Measurements from ENCODE around the gene UTP25.
"Not testable (repeated sequence)": the region's sequence is repeated elsewhere in the genome, so short reads cannot be mapped to it uniquely, and the experiment has no call there.

UTP25 gene

DNA sequence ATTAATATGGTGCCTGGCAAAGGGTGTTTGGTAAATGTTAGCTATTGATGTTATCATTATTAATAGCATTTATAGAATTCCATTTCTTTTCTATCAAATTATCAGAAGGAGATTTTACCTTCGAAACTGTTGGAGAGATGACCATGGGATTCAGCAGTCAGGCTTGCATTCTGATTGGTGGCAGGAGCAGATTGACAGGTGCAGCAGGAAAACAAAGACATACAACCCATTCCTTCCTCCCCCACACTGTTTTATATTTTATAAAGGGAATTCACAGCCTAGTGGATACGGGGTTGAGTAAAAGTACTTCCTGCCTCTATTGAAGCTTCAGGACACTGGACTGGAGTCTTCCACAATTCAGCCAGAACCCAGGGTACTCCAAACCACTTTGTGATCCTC is 55.2 kb downstream of the UTP25 start:
- no peaks in the 10 kb centered on the region for H3K36me3 Mint-ChIP-seq (ENCODE audit: low read depth)

DNA sequence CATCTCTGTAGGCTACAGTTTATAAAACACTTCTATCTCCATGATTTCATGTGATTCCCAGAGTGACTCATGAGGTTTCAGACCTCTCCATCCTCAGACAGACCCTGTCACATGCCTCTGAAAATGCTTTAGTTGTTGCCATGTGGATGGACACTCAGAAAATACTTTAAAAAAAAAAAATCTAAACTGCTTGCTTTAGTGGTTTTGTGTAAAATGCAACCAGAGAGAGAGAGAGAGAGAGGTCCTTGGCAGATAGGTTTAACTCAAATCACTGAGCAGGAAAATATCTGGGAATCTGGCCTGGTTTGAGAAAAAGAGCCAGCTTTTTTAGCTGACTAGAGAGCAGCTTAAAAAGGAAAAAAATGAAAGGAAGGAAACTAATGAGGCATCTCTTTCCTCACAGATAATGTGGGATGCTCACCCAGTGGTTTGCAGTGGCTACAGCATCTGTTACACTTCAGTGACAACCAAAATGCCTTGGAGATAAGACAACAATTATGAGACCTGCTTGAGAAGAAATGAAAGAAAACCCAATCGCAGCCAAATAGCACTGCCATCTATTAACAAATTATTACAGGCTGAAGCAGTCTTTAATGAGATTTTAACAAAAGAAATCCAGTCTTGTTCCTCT is 55.7 kb downstream of the UTP25 start:
- H3K4me3 Mint-ChIP-seq = no peak overlapping the region
- peaks cover 53% of the 10 kb centered on the region for H3K27me3 Mint-ChIP-seq
- H3K36me3 Mint-ChIP-seq (ENCODE audit: low read depth) = no peaks in the 10 kb centered on the region
- H3K27ac Mint-ChIP-seq = no peak overlapping the region
- H3K9me3 Mint-ChIP-seq = no peaks in the 10 kb centered on the region
- H3K4me1 Mint-ChIP-seq (ENCODE audit: low read depth) = peaks cover 7% of the 10 kb centered on the region

More for the DNA sequence above, 55.2 kb downstream of the UTP25 start:
- Mint-ChIP-seq H3K27ac (no peak overlapping the region), H3K4me3 (no peak overlapping the region), H3K27me3 (peaks cover 54% of the 10 kb centered on the region), H3K9me3 (no peaks in the 10 kb centered on the region), H3K4me1 (ENCODE audit: low read depth) (peaks cover 7% of the 10 kb centered on the region)

DNA sequence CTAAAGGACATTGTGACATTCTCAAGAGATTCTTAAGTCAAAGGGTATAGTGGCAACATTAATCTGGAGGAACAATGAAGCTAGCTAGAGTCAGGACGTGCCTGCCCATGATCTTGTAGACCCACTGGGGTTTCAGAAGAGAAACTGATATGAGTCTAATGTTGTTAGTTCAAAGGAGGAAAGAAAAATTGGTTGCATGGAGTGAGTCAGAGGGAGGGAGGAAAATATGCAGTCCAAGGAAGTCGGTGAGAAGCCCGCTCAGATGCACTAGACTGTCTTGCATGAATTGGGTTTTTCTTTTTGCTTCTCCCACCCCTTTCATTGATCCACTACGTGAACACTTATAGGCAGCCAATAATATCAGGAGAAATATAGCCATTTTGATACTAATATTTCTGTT is 56.5 kb downstream of the UTP25 start:
- Mint-ChIP-seq H3K36me3 (ENCODE audit: low read depth) (no peaks in the 10 kb centered on the region), H3K9me3 (no peaks in the 10 kb centered on the region), H3K27me3 (peaks cover 47% of the 10 kb centered on the region), H3K4me3 (no peak overlapping the region), H3K4me1 (ENCODE audit: low read depth) (peaks cover 7% of the 10 kb centered on the region), H3K27ac (no peak overlapping the region)

DNA sequence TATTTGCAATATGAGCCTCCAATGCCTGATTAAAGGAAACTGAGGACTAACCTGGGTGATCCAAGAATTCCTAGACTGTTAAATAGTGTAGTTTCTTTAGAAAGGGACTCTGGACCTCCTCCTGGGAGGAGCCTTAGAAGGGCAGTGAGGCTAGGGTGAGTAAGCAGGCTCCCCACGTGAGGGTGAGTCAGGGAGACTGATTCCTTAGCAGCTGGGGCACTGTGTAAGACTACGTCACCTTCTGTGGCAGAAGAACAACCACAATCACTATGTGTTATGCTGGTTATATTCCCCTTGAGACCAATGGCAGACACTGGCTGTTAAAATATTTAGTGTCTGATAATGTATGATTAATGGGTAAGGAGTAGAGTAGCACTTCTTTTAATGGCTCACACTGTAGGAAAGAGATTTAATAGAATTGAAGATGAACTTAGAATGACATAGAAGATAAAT is 56.9 kb downstream of the UTP25 start:
- H3K4me3 Mint-ChIP-seq = no peak overlapping the region
- H3K36me3 Mint-ChIP-seq (ENCODE audit: low read depth) = no peaks in the 10 kb centered on the region
- H3K27me3 Mint-ChIP-seq = peaks cover 47% of the 10 kb centered on the region
- no peak overlapping the region for H3K27ac Mint-ChIP-seq
- H3K9me3 Mint-ChIP-seq = no peaks in the 10 kb centered on the region
- peaks cover 7% of the 10 kb centered on the region for H3K4me1 Mint-ChIP-seq (ENCODE audit: low read depth)

DNA sequence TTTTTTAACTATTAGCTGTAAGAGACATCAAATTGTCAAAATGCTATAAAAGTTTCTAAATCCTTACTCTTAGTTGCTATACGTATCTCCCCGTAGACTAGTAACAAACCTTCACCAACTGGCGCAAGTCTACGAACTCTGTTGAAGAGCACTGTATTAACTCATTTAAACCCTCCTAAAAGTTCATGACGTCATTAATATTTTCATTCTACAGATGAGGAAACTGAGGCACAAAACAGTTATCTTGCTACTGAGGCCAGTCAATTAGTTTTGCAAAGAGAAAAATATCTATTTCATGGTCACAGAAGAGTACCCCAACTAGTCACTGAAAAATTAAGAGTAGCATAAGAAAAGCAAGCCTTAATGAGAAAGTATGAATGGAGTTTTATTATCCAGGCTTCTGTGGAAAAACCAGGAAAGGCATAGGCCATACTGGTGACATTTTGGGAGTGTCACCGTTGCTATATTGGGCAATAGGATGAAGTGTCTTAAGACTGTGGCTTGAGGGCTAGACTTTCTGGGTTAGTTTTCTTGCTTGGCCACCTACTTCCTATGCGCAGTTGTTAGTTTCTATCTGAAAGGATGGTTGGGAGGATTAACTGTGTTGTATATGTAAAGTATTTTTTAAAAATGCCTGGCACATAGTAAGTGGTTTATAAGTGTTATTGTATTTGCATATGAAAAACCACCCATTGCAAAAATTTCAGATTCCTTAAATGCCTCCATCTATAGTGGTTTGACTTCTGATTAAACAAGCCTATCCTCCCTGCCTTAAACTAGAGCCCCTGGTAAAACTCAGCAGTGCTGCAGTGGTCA is 57.8 kb downstream of the UTP25 start:
- Mint-ChIP-seq H3K27me3 (peaks cover 42% of the 10 kb centered on the region), H3K36me3 (ENCODE audit: low read depth) (no peaks in the 10 kb centered on the region), H3K9me3 (no peaks in the 10 kb centered on the region), H3K27ac (no peak overlapping the region), H3K4me3 (no peak overlapping the region), H3K4me1 (ENCODE audit: low read depth) (peaks cover 7% of the 10 kb centered on the region)

DNA sequence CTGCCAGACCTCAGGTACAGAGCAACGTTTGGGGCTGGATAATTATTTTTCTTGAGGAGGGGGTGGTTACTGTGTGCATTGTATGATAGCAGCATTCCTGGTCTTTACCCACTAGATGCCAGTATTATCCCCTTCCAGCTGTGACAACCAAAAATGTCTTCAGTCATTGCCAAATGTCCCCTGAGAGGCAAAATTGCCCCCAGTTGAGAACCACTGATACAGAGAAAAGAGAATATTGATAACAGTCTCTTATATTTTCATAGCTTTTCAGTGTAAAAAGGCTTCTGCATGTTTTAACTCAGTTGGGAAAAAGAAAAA is 58.4 kb downstream of the UTP25 start:
- H3K27ac Mint-ChIP-seq = no peak overlapping the region
- no peaks in the 10 kb centered on the region for H3K9me3 Mint-ChIP-seq

DNA sequence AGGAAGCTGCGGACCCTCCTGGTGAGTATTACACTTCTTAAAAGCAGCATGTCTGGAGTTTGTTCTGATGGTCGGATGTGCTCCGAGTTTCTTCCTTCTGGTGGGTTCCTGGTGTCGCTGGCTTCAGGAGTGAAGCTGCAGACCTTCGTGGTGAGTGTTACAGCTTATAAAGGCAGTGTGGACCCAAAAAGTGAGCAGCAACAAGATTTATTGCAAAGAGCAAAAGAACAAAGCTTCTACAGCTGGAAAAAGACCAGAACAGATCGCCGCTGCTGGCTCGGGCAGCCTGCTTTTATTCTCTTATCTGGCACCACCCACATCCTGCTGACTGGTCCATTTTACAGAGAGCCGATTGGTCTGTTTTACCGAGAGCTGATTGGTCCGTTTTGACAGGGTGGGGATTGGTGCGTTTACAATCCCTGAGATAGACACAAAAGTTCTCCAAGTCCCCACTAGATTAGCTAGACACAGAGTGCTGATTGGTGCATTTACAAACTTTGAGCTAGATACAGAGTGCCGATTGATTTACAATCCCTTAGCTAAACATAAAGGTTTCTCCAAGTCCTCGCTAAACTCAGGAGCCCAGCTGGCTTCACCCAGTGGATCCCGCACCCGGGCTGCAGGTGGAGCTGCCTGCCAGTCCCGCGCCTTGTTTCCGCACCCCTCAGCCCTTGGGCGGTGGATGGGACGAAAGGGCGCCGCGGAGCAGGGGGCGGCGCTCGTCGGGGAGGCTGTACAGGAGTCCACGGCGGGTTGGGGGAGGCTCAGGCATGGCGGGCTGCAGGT is 60.7 kb downstream of the UTP25 start:
- H3K9me3 Mint-ChIP-seq; H3K36me3 Mint-ChIP-seq (ENCODE audit: low read depth); H3K4me1 Mint-ChIP-seq (ENCODE audit: low read depth); H3K4me3 Mint-ChIP-seq; H3K27ac Mint-ChIP-seq: not testable (repeated sequence)
- peaks cover 26% of the 10 kb centered on the region for H3K27me3 Mint-ChIP-seq

More for the DNA sequence above, 58.4 kb downstream of the UTP25 start:
- peaks cover 7% of the 10 kb centered on the region for H3K4me1 Mint-ChIP-seq (ENCODE audit: low read depth)
- peaks cover 38% of the 10 kb centered on the region for H3K27me3 Mint-ChIP-seq
- no peak overlapping the region for H3K4me3 Mint-ChIP-seq
- H3K36me3 Mint-ChIP-seq (ENCODE audit: low read depth) = no peaks in the 10 kb centered on the region

DNA sequence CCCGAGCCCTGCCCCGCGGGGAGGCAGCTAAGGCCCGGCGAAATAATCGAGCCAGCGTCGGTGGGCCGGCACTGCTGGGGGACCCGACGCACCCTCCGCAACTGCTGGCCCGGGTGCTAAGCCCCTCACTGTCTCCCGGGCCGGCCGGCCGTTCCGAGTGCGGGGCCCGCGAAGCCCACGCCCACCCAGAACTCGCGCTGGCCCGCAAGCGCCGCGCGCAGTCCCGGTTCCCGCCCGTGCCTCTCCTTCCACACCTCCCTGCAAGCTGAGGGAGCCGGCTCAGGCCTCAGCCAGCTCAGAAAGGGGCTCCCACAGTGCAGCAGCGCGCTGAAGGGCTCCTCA is 61.3 kb downstream of the UTP25 start:
- H3K4me1 Mint-ChIP-seq (ENCODE audit: low read depth) = peaks cover 7% of the 10 kb centered on the region
- peaks cover 23% of the 10 kb centered on the region for H3K27me3 Mint-ChIP-seq
- no peaks in the 10 kb centered on the region for H3K36me3 Mint-ChIP-seq (ENCODE audit: low read depth)
- no peaks in the 10 kb centered on the region for H3K9me3 Mint-ChIP-seq
- no peak overlapping the region for H3K4me3 Mint-ChIP-seq
- no peak overlapping the region for H3K27ac Mint-ChIP-seq

DNA sequence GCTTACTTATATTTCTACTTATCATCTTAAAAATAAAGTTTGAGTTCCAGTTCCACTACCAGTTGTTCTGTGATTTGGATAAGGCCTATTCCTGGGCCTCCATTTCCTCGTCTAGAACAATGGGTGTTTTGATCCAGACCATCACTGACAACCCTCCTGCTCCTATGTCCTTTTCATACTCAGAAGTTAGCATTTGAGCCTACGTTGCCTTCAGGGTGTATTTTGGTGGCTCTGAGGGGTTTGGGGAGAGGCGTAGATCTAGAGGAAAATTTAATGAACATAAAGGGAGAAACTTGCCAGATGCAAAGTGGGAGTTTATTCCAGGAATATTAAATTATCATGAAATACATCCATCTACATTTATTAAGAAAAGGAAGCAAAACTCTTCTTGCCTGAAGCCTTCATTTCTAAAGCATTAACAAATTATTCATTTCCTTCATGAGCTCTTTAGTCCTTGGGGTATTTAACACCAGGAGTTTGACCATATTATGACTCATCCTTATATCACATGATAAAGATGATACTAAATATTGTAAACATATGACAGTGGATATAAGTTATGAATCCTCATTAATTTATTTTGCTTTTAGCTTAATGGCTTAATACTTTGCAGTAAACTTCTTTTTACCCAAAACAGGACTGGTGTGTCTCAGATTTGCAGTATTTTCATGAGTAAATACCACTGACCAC is 63.0 kb downstream of the UTP25 start:
- no peaks in the 10 kb centered on the region for H3K9me3 Mint-ChIP-seq
- H3K27me3 Mint-ChIP-seq = peaks cover 18% of the 10 kb centered on the region

DNA sequence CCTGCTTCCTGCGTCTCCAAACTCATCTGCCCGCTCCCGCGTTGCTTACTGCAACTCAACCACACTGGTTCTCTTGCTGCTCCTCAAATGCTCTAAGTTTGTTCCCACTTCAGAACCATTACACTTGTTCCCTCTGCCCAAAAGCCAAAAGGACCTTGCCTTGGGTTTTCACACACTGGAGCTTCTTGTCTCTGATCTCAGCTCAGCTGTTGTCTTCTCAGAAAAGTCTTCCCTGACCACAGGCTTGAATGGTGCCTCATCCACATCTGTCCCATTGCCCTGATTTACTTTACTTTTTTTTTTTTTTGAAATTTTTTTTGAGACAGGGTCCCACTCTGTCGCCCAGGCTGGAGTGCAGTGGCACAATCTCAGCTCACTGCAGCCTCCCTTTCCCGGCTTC is 66.0 kb downstream of the UTP25 start:
- H3K9me3 Mint-ChIP-seq = no peaks in the 10 kb centered on the region
- no peaks in the 10 kb centered on the region for H3K36me3 Mint-ChIP-seq (ENCODE audit: low read depth)
- no peak overlapping the region for H3K27ac Mint-ChIP-seq
- no peak overlapping the region for H3K4me3 Mint-ChIP-seq
- H3K27me3 Mint-ChIP-seq = peaks cover 9% of the 10 kb centered on the region
- peaks cover 4% of the 10 kb centered on the region for H3K4me1 Mint-ChIP-seq (ENCODE audit: low read depth)

More for the DNA sequence above, 63.0 kb downstream of the UTP25 start:
- Mint-ChIP-seq H3K27ac (no peak overlapping the region), H3K36me3 (ENCODE audit: low read depth) (no peaks in the 10 kb centered on the region), H3K4me1 (ENCODE audit: low read depth) (no peaks in the 10 kb centered on the region), H3K4me3 (no peak overlapping the region)

DNA sequence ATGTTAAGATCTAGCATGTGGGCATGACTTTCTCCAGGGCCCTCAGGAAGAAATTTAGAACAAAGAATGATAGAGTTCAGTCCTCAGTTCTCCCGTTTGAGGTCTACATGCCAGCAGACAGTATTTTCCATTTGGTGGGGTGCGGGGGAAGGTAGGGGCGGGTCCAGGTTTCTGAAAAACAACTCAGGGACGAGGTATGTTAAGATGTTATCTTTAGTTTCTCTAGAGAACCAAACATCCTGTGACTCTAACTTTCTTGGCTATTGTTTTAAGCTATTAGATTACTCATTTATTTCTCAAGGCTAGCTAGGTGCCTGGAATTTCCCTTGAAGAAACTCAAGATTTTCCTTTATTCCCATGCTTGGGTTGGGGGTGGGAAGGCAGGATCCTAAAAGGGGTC is 67.9 kb downstream of the UTP25 start:
- Mint-ChIP-seq H3K27me3 (peaks cover 9% of the 10 kb centered on the region), H3K4me1 (ENCODE audit: low read depth) (peaks cover 4% of the 10 kb centered on the region), H3K4me3 (no peak overlapping the region), H3K27ac (no peak overlapping the region), H3K9me3 (no peaks in the 10 kb centered on the region), H3K36me3 (ENCODE audit: low read depth) (no peaks in the 10 kb centered on the region)

DNA sequence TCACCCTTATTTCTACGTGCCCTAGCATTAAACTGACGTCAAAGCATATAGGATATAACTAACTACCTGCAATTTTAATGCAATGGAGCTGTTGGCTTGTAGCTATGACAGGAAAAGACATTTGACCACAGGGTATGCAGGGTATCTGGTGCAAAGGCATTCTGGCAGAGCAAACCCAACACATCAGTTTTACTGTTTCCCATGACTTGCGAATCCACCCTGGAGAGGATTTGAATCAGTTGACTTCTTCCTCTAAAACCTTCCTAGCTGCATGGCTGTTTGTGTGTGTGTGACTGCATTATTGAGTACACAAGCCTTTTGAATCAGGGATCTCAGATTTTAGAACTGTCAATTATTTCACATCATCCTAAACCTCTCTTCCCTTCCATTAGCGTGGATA is 68.6 kb downstream of the UTP25 start:
- H3K27me3 Mint-ChIP-seq = peaks cover 11% of the 10 kb centered on the region
- no peaks in the 10 kb centered on the region for H3K36me3 Mint-ChIP-seq (ENCODE audit: low read depth)
- no peak overlapping the region for H3K27ac Mint-ChIP-seq
- H3K4me3 Mint-ChIP-seq = no peak overlapping the region
- H3K4me1 Mint-ChIP-seq (ENCODE audit: low read depth) = peaks cover 4% of the 10 kb centered on the region
- no peaks in the 10 kb centered on the region for H3K9me3 Mint-ChIP-seq

DNA sequence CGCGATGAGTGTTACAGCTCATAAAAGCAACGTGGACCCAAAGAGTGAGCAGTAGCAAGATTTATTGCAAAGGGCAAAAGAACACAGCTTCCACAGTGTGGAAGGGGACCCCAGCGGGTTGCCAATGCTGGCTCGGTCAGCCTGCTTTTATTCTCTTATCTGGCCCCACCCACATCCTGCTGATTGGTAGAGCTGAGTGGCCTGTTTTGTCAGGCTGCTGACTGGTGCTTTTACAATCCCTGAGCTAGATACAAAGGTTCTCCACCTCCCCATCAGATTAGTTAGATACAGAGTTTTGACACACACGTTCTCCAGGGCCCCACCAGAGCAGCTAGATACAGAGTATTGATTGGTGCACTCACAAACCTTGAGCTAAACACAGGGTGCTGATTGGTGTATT is 70.5 kb downstream of the UTP25 start:
- not testable (repeated sequence) for H3K9me3 Mint-ChIP-seq; H3K4me3 Mint-ChIP-seq; H3K36me3 Mint-ChIP-seq (ENCODE audit: low read depth); H3K27ac Mint-ChIP-seq; H3K4me1 Mint-ChIP-seq (ENCODE audit: low read depth)
- peaks cover 11% of the 10 kb centered on the region for H3K27me3 Mint-ChIP-seq

DNA sequence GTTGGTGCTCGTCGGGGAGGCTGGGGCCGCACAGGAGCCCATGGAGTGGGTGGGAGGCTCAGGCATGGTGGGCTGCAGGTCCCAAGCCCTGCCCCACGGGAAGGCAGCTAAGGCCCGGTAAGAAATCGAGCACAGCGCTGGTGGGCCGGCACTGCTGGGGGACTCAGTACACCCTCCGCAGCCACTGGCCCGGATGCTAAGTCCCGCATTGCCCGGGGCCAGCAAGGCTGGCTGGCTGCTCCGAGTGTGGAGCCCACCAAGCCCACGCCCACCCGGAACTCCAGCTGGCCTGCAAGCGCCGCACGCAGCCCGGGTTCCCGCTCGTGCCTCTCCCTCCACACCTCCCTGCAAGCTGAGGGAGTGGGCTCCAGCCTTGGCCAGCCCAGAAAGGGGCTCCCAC is 71.1 kb downstream of the UTP25 start:
- H3K4me3 Mint-ChIP-seq; H3K27me3 Mint-ChIP-seq; H3K4me1 Mint-ChIP-seq (ENCODE audit: low read depth); H3K27ac Mint-ChIP-seq; H3K9me3 Mint-ChIP-seq; H3K36me3 Mint-ChIP-seq (ENCODE audit: low read depth): not testable (repeated sequence)

DNA sequence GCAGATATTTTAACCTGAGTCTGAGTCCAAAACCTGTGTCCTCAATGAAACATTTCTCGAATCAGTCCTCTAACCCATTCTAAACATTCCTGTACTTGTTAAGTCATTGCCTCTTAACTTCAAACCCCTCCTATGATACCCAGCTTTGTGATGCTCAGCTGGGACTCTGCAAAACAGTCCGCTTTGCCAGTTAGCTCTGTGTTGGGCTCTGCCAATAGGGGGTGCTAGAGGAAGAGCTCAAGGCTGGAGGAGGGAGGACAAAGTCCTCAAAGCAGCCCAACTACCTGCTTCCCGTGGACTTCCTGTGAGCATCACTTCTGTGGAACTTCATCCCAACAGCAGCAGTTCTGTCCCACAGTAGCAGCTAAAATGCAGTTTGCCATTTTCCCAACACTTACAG is 72.2 kb downstream of the UTP25 start:
- Mint-ChIP-seq H3K36me3 (ENCODE audit: low read depth) (no peaks in the 10 kb centered on the region), H3K4me3 (no peak overlapping the region), H3K27me3 (peaks cover 7% of the 10 kb centered on the region), H3K9me3 (no peaks in the 10 kb centered on the region), H3K4me1 (ENCODE audit: low read depth) (peaks cover 4% of the 10 kb centered on the region), H3K27ac (no peak overlapping the region)

All from stimulated activated naive CD8-positive, alpha-beta T cell treated with anti-CD3 and anti-CD28 coated beads, Interleukin-15, Interleukin-2, amounts not matched to agents 100 ng/mL and 50 ng/mL, for 24 hours (primary cell).